ENCODE measurements around the gene FBN1. TPM values are rescaled to one million over a fixed set of nuclear protein-coding genes. Genes with fewer than 3 reads are reported as not detected.

Gene FBN1
- total RNA-seq (2022) (0.93 and 1.1 TPM in 2 replicates), Bru-seq, nascent RNA (percentile 30 among the genes with signal in this experiment), BruChase-seq, experiment 1, labeled RNA remaining after a 6-hour chase (percentile 23 among the genes with signal in this experiment), BruChase-seq, experiment 2, labeled RNA remaining after a 2-hour chase (percentile 23 among the genes with signal in this experiment)
- long read RNA-seq: 0 reads

GRCh38 chr15:48645558-48646330, at the start of gene FBN1:
Gene FBN1, minus strand, starts transcription at chr15:48645709. Its CDS starts 940 bp downstream, at chr15:48644769.
- H3K36me3 Mint-ChIP-seq (ENCODE audit: insufficient read depth, unreplicated experiment): peaks cover 8% of the 10 kb centered on the region
- H3K27ac Mint-ChIP-seq (ENCODE audit: unreplicated experiment): no peak within 1 kb of the TSS
- intact Hi-C loops (cut with micrococcal nuclease; ENCODE audit: unreplicated experiment): loop anchor here (10.0 kb wide), 1 partner anchor 159 kb away; no protein-coding TSS in a partner anchor
- no peak for TF ChIP-seq CTCF (IDR thresholded peaks at IDR 0.05; ENCODE audit: unreplicated experiment)
- DNase-seq: peak; percentile 36
- H3K4me3 Mint-ChIP-seq (ENCODE audit: low read depth, unreplicated experiment): peak within 1 kb of the TSS; percentile 58
- peaks cover 35% of the 10 kb centered on the region for H3K27me3 Mint-ChIP-seq (ENCODE audit: unreplicated experiment)
- CTCF ChIA-PET: no interaction called here
- H3K4me1 Mint-ChIP-seq (ENCODE audit: low read depth, unreplicated experiment): no peaks in the 10 kb centered on the region
- no TSS peak for BruUV-seq (replicated peaks)
- H3K9me3 Mint-ChIP-seq (ENCODE audit: low read depth, unreplicated experiment): no peaks in the 10 kb centered on the region

GRCh38 chr15:48693484-48693883, 48.0 kb upstream of the FBN1 start:
- Mint-ChIP-seq H3K27me3 (ENCODE audit: unreplicated experiment) (no peaks in the 10 kb centered on the region), H3K36me3 (ENCODE audit: insufficient read depth, unreplicated experiment) (no peaks in the 10 kb centered on the region), H3K9me3 (ENCODE audit: low read depth, unreplicated experiment) (no peaks in the 10 kb centered on the region), H3K27ac (ENCODE audit: unreplicated experiment) (no peak overlapping the region), H3K4me1 (ENCODE audit: low read depth, unreplicated experiment) (no peaks in the 10 kb centered on the region), H3K4me3 (ENCODE audit: low read depth, unreplicated experiment) (no peak overlapping the region)
- TF ChIP-seq CTCF (IDR thresholded peaks at IDR 0.05; ENCODE audit: unreplicated experiment): no peak
- CTCF ChIA-PET: no interaction called here
- intact Hi-C loops (cut with micrococcal nuclease; ENCODE audit: unreplicated experiment): no loop called here
- no TSS peak for BruUV-seq (replicated peaks)
- no peak for DNase-seq

GRCh38 chr15:48688493-48688892, 43.0 kb upstream of the FBN1 start:
- intact Hi-C loops (cut with micrococcal nuclease; ENCODE audit: unreplicated experiment): no loop called here
- Mint-ChIP-seq H3K36me3 (ENCODE audit: insufficient read depth, unreplicated experiment) (no peaks in the 10 kb centered on the region), H3K4me1 (ENCODE audit: low read depth, unreplicated experiment) (no peaks in the 10 kb centered on the region), H3K27ac (ENCODE audit: unreplicated experiment) (no peak overlapping the region), H3K4me3 (ENCODE audit: low read depth, unreplicated experiment) (no peak overlapping the region), H3K27me3 (ENCODE audit: unreplicated experiment) (no peaks in the 10 kb centered on the region), H3K9me3 (ENCODE audit: low read depth, unreplicated experiment) (peaks cover 2% of the 10 kb centered on the region)
- CTCF ChIA-PET: no interaction called here
- TF ChIP-seq CTCF (IDR thresholded peaks at IDR 0.05; ENCODE audit: unreplicated experiment): no peak
- DNase-seq: no peak
- BruUV-seq (replicated peaks): no TSS peak

GRCh38 chr15:48683991-48684765, 38.7 kb upstream of the FBN1 start:
- Mint-ChIP-seq H3K36me3 (ENCODE audit: insufficient read depth, unreplicated experiment) (no peaks in the 10 kb centered on the region), H3K9me3 (ENCODE audit: low read depth, unreplicated experiment) (peaks cover 2% of the 10 kb centered on the region), H3K4me3 (ENCODE audit: low read depth, unreplicated experiment) (no peak overlapping the region), H3K27ac (ENCODE audit: unreplicated experiment) (no peak overlapping the region), H3K4me1 (ENCODE audit: low read depth, unreplicated experiment) (peaks cover 8% of the 10 kb centered on the region), H3K27me3 (ENCODE audit: unreplicated experiment) (no peaks in the 10 kb centered on the region)
- no peak for DNase-seq
- CTCF ChIA-PET: no interaction called here
- intact Hi-C loops (cut with micrococcal nuclease; ENCODE audit: unreplicated experiment): no loop called here
- TF ChIP-seq CTCF (IDR thresholded peaks at IDR 0.05; ENCODE audit: unreplicated experiment): no peak
- BruUV-seq (replicated peaks): no TSS peak
